Omental fat pad (tissue), 4 donors: ENCODE data around the gene SERHL2. TPM values are rescaled to one million over a fixed set of nuclear protein-coding genes. Genes with fewer than 3 reads are reported as not detected.
A peak's percentile ranks its signal among the peaks of the same experiment; 100 is the strongest.
"Not testable (repeated sequence)": the region's sequence is repeated elsewhere in the genome, so short reads cannot be mapped to it uniquely, and the experiment has no call there.

Experiments
- ATAC-seq: fragments of 150-250 bp; one replicate; pipeline ENCODE4 v1.9.1; 2016; ENCODE audit warnings: mild to moderate bottlenecking, moderate library complexity; ENCODE audit not compliant: low FRiP score
- DNase-seq: peaks from one replicate; pipeline ENCODE4 v3.0.0-alpha.2; 2019; ENCODE audit warnings: low spot score
- total RNA-seq, 4 donors: library from RNA; depleted of rRNA; stranded (reverse); fragments of >200 nt; gene quantifications; one replicate each; pipeline ENCODE4 v1.1.0, GENCODE V29; 2016
- TF ChIP-seq, protein P1 (sequence below), 3 donors: fragments of 450-650 bp; IDR thresholded peaks; one replicate each; pipeline ENCODE4 v1.5.1; 2016 to 2017; ENCODE audit warnings: antibody characterized with exemption in 3 of 3, mild to moderate bottlenecking in 3 of 3, moderate library complexity in 2 of 3

SERHL2 gene
- total RNA-seq, 4 donors from 2014 or later: 1.8 to 4.1 (median 3.0) TPM

DNA sequence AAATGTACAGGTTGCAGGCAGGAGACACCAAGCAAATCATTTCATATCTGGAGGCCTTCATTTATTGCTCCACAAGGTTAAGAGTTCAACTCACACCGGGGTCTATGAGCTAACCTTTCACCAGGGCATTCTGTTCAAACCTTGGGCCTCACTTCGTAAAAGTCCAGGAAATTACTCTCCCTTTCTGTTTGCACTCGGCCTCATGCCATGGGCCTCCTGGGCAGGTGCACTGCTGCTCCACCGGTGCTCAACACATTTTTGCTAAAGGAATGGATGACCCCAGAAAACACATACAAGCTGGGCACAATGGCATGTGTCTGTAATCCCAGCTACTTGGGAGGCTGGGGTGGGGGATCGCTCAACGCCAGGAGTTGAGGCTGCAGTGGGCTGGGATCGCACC lies 17.6 kb upstream of the SERHL2 start:
- ATAC-seq: no peak
- TF ChIP-seq, protein P1, sequence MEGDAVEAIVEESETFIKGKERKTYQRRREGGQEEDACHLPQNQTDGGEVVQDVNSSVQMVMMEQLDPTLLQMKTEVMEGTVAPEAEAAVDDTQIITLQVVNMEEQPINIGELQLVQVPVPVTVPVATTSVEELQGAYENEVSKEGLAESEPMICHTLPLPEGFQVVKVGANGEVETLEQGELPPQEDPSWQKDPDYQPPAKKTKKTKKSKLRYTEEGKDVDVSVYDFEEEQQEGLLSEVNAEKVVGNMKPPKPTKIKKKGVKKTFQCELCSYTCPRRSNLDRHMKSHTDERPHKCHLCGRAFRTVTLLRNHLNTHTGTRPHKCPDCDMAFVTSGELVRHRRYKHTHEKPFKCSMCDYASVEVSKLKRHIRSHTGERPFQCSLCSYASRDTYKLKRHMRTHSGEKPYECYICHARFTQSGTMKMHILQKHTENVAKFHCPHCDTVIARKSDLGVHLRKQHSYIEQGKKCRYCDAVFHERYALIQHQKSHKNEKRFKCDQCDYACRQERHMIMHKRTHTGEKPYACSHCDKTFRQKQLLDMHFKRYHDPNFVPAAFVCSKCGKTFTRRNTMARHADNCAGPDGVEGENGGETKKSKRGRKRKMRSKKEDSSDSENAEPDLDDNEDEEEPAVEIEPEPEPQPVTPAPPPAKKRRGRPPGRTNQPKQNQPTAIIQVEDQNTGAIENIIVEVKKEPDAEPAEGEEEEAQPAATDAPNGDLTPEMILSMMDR (IDR thresholded peaks at IDR 0.05): no peak
- no peak for DNase-seq

- ATAC-seq, DNase-seq: not testable (repeated sequence)
These were observed 17.1 kb upstream of the SERHL2 start for GRCh38 chr22:42536634-42537033.

DNA sequence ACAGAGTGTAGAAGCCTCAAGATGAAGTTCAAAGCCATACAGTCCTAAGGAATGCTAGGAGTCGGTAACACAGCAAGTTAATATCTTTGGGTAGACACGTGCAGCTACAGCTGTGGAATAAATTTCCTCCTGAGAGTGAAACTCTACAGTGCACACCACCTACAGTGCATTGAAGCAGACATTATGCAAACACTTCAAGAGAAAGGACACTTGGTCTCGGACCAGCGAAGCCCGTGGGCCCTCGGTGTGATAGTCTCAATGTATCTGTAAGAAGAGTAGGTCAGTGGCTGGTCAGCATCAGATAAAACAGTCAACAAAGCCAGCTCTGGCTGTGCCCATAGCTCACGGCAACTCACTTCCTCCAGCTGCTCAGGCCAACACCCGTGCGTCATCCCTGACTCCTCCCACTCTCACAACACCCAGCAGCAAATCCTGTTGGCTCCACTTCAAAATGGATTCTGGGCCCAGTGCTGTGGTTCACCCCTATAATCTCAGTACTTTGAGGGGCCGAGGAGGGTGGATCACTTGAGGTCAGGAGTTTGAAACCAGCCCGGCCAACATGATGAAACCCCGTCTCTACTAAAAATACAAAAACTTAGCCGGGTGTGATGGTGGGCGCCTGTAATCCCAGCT lies 16.4 kb upstream of the SERHL2 start:
- peak; percentile 69 for ATAC-seq
- not testable (repeated sequence) for DNase-seq

DNA sequence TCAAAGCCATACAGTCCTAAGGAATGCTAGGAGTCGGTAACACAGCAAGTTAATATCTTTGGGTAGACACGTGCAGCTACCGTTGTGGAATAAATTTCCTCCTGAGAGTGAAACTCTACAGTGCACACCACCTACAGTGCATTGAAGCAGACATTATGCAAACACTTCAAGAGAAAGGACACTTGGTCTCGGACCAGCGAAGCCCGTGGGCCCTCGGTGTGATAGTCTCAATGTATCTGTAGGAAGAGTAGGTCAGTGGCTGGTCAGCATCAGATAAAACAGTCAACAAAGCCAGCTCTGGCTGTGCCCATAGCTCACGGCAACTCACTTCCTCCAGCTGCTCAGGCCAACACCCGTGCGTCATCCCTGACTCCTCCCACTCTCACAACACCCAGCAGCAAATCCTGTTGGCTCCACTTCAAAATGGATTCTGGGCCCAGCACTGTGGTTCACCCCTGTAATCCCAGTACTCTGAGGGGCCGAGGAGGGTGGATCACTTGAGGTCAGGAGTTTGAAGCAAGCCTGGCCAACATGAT lies 14.5 kb upstream of the SERHL2 start:
- not testable (repeated sequence) for DNase-seq
- peak; percentile 78 for ATAC-seq

GRCh38 chr22:42544686-42545085 lies 9.1 kb upstream of the SERHL2 start:
- TF ChIP-seq, protein P1 (IDR thresholded peaks at IDR 0.05): no peak
- DNase-seq (no peak), ATAC-seq (no peak)

GRCh38 chr22:42547562-42547961 lies 6.2 kb upstream of the SERHL2 start:
- TF ChIP-seq, protein P1 (IDR thresholded peaks at IDR 0.05): no peak
- ATAC-seq (no peak), DNase-seq (no peak)

GRCh38 chr22:42548126-42548525 lies 5.6 kb upstream of the SERHL2 start:
- ATAC-seq, DNase-seq: not testable (repeated sequence)

DNA sequence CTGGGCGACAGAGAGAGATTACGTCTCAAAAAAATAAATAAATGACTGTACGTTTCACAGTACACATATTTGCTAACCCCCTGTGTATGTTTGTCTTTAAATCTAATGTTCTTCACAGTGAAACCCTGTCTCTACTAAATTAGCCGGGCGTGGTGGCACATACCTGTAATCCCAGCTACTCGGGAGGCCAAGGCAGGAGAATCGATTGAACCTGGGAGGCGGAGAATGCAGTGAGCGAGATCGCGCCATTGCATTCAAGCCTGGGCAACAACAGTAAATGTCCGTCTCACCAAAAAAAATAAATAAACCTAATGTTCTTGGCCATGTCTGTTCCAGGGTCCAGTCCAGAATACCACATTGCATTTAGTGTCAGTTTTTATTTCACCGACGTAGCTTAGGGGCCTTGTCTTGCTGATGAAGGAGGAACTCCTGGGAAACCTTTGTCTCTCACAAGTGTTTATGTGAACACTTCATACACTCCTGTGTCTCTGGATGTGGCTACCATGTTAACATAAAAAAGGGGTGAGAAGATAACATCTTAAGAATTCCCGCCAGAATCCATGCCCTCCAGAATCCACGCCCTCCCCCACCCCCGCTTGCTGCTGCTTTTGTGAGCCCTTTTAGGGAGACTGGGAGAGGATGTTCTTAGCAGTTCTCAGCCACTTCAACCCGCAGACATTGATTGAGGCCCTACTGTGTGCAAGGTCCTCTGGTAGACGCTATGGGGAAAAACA lies 5.0 kb upstream of the SERHL2 start:
- TF ChIP-seq, protein P1 (IDR thresholded peaks at IDR 0.05): no peak
- DNase-seq: no peak
- ATAC-seq: no peak

GRCh38 chr22:42549331-42550060 lies 4.3 kb upstream of the SERHL2 start:
- TF ChIP-seq, protein P1 (IDR thresholded peaks at IDR 0.05): no peak
- DNase-seq (no peak), ATAC-seq (no peak)

DNA sequence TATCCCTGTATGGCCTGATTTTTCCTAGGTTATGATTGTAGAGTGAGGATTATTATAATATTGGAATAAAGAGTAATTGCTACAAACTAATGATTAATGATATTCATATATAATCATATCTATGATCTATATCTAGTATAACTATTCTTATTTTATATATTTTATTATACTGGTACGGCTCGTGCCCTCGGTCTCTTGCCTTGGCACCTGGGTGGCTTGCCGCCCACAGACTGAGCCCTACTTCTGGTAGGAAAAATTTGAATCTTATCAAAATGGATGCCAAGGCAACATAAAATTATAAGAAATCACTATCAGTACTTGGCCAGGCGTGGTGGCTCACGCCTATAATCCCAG lies 1.5 kb upstream of the SERHL2 start:
- ATAC-seq, DNase-seq: not testable (repeated sequence)
